ENCODE measurements around the gene XXYLT1.
"Not testable (repeated sequence)": the region's sequence is repeated elsewhere in the genome, so short reads cannot be mapped to it uniquely, and the experiment has no call there.

XXYLT1 gene

GRCh38 chr3:195249858-195250464, 21.0 kb downstream of the XXYLT1 start:
- DNase-seq = no peak

- DNase-seq = no peak
These were observed 21.7 kb downstream of the XXYLT1 start for GRCh38 chr3:195249057-195249770.

GRCh38 chr3:195248281-195248680, 22.7 kb downstream of the XXYLT1 start:
- no peak for DNase-seq

- no peak for DNase-seq
These were observed 23.1 kb downstream of the XXYLT1 start for GRCh38 chr3:195247863-195248189.

- DNase-seq = no peak
These were observed 23.7 kb downstream of the XXYLT1 start for GRCh38 chr3:195247086-195247862.

GRCh38 chr3:195246581-195246995, 24.4 kb downstream of the XXYLT1 start:
- no peak for DNase-seq

GRCh38 chr3:195245531-195245951, 25.4 kb downstream of the XXYLT1 start:
- DNase-seq = no peak

- DNase-seq = no peak
These were observed 29.2 kb downstream of the XXYLT1 start for GRCh38 chr3:195241592-195242355.

GRCh38 chr3:195240939-195241338, 30.0 kb downstream of the XXYLT1 start:
- DNase-seq = no peak

GRCh38 chr3:195240171-195240701, 30.7 kb downstream of the XXYLT1 start:
- DNase-seq = no peak

- no peak for DNase-seq
These were observed 31.8 kb downstream of the XXYLT1 start for GRCh38 chr3:195239121-195239520.

GRCh38 chr3:195238586-195239118, 32.3 kb downstream of the XXYLT1 start:
- DNase-seq = no peak

GRCh38 chr3:195238081-195238571, 32.8 kb downstream of the XXYLT1 start:
- DNase-seq = no peak

- no peak for DNase-seq
These were observed 34.0 kb downstream of the XXYLT1 start for GRCh38 chr3:195236801-195237570.

GRCh38 chr3:195236076-195236798, 34.7 kb downstream of the XXYLT1 start:
- DNase-seq = no peak

- DNase-seq = no peak
These were observed 40.7 kb downstream of the XXYLT1 start for GRCh38 chr3:195230244-195230643.

GRCh38 chr3:195228886-195229285, 42.1 kb downstream of the XXYLT1 start:
- not testable (repeated sequence) for DNase-seq

GRCh38 chr3:195227871-195228270, 43.1 kb downstream of the XXYLT1 start:
- DNase-seq = no peak

GRCh38 chr3:195226900-195227447, 44.0 kb downstream of the XXYLT1 start:
- no peak for DNase-seq

GRCh38 chr3:195226445-195226844, 44.5 kb downstream of the XXYLT1 start:
- DNase-seq = no peak
